Psoas muscle (tissue), 8 donors: ENCODE measurements around the gene INKA1. TPM values are rescaled to one million over a fixed set of nuclear protein-coding genes. Genes with fewer than 3 reads are reported as not detected.
"Not testable (repeated sequence)": the region's sequence is repeated elsewhere in the genome, so short reads cannot be mapped to it uniquely, and the experiment has no call there.

Source experiments
- ATAC-seq, 4 donors: fragments of 200-7000 bp; cut with Tn5 transposase; one replicate each; pipeline ENCODE4 v1.9.1; 2020; ENCODE audit warnings: moderate library complexity in 3 of 4, mild to moderate bottlenecking in 2 of 4
- DNase-seq, 2 donors: peaks; one replicate each; pipeline ENCODE4 v3.0.0-alpha.2; 2020
- H3K27ac ChIP-seq: fragments of 200-600 bp; one replicate; pipeline ENCODE4 v1.8.0; 2022
- H3K27me3 ChIP-seq, 3 donors: fragments of 200-600 bp in 1 of 3; one replicate each; pipeline versions ENCODE4 v1.6.1 to v1.8.0; 2013 to 2022; ENCODE audit warnings: low read length in 2 of 3, mild to moderate bottlenecking in 2 of 3, moderate library complexity in 1 of 3; ENCODE audit not compliant: insufficient read depth in 3 of 3
- H3K36me3 ChIP-seq, 2 donors: fragments of 200-600 bp in 1 of 2; one replicate each; pipeline versions ENCODE4 v1.6.1 to v1.8.0; 2013 to 2022; ENCODE audit warnings: low read depth in 1 of 2, mild to moderate bottlenecking in 1 of 2, moderate library complexity in 1 of 2; ENCODE audit not compliant: insufficient read depth in 1 of 2
- H3K4me1 ChIP-seq: fragments of 200-600 bp; one replicate; pipeline ENCODE4 v1.8.0; 2022
- H3K4me3 ChIP-seq: fragments of 200-600 bp; one replicate; pipeline ENCODE4 v1.8.0; 2022; ENCODE audit warnings: mild to moderate bottlenecking
- H3K9me3 ChIP-seq: fragments of 200-600 bp; one replicate; pipeline ENCODE4 v1.8.0; 2022
- CTCF ChIP-seq: fragments of 200-600 bp; IDR thresholded peaks from one replicate; pipeline ENCODE4 v1.8.0; 2022; ENCODE audit warnings: antibody characterized with exemption
- WGBS, 3 donors: extraction: QIAGEN DNeasy Blood & Tissue Kit; methylation state at CpG; one replicate each; pipeline versions ENCODE4 v1.1.6 to v1.1.7; 2013; 5-methylcytosine and 5-hydroxymethylcytosine counted together
- intact Hi-C, 2 donors: fragments of 100-400 bp; cut with DNase I; formaldehyde crosslinking; loops; one replicate each; pipeline versions ENCODE4 v1.11.0 to v1.14.2; 2022
- polyA plus RNA-seq, 3 donors: library from polyadenylated mRNA; stranded (reverse); fragments of 200-250 nt; gene quantifications; one replicate each; pipeline ENCODE4 v1.2.3, GENCODE V29; 2013
- total RNA-seq, 4 donors: library from RNA; stranded (reverse); fragmentation: NEBNext Ultra II Directional in 2 of 4; extraction: Animal tissue kit (Norgen Biotek cat#: 25700) in 2 of 4; gene quantifications; one replicate each; pipeline versions ENCODE4 v1.2.1 to v1.2.4, GENCODE V29; 2021 to 2023
- donor health status: healthy with polysubstance abuse.
- donor health status: DM: no; HTN: no; CAD: no; lungs with moderate emphysema.
- donor health status: Bipolar disorder and iron deficiency.
- donor health status: healthy.
- donor health status: DM: yes; HTN: yes; CAD: no.
- donor health status: DM: no; HTN: no; CAD: no.
- donor health status: DM: no; HTN: no; CAD: no.
- donor health status: DM: yes; HTN: yes; CAD: no.

Gene INKA1
- total and polyA plus RNA-seq, 7 donors: 2.2 to 20.1 (median 3.6) TPM

GRCh38 chr3:49780080-49780974 lies 22.7 kb upstream of the INKA1 start:
- no peak for DNase-seq
- TF ChIP-seq CTCF: no peak
- 61 to 77% (median 68%) methylated on average over 4 of the region's 4 CpGs for WGBS, 3 donors
- H3K4me3 ChIP-seq: no peak overlapping the region
- no peaks in the 10 kb centered on the region for H3K27me3 ChIP-seq
- peaks cover 24% of the 10 kb centered on the region for H3K4me1 ChIP-seq
- H3K36me3 ChIP-seq: peaks cover 0 to 49% of the 10 kb centered on the region in 2 donors
- intact Hi-C loops: no loop called here
- H3K9me3 ChIP-seq: no peaks in the 10 kb centered on the region
- H3K27ac ChIP-seq: no peak overlapping the region
- ATAC-seq: no peak

GRCh38 chr3:49780975-49781365 lies 22.1 kb upstream of the INKA1 start:
- ATAC-seq, intact Hi-C loops, H3K9me3 ChIP-seq, H3K4me3 ChIP-seq, DNase-seq, H3K27me3 ChIP-seq, H3K27ac ChIP-seq: not testable (repeated sequence)
- H3K36me3 ChIP-seq: peaks cover 0 to 49% of the 10 kb centered on the region in 2 donors
- WGBS, 3 donors: 85 to 89% (median 88%) methylated on average over 9 of the region's 9 CpGs
- peaks cover 27% of the 10 kb centered on the region for H3K4me1 ChIP-seq

GRCh38 chr3:49781415-49782199 lies 21.5 kb upstream of the INKA1 start:
- Histone ChIP-seq H3K27me3 (no peaks in the 10 kb centered on the region), H3K4me1 (peaks cover 27% of the 10 kb centered on the region), H3K4me3 (no peak overlapping the region), H3K36me3 (peaks cover 0 to 47% of the 10 kb centered on the region in 2 donors), H3K27ac (no peak overlapping the region), H3K9me3 (no peaks in the 10 kb centered on the region)
- intact Hi-C loops: no loop called here
- DNase-seq: no peak
- ATAC-seq: no peak
- WGBS, 3 donors: 69 to 83% (median 72%) methylated on average over 4 to 5 of the region's 5 CpGs
- no peak for TF ChIP-seq CTCF

GRCh38 chr3:49782277-49782676 lies 20.8 kb upstream of the INKA1 start:
- 91% methylated on average over 9 of the region's 9 CpGs for WGBS, 3 donors
- H3K4me3 ChIP-seq, H3K9me3 ChIP-seq, ATAC-seq, H3K27ac ChIP-seq, intact Hi-C loops, H3K27me3 ChIP-seq, DNase-seq: not testable (repeated sequence)
- Histone ChIP-seq H3K4me1 (peaks cover 32% of the 10 kb centered on the region), H3K36me3 (peaks cover 0 to 41% of the 10 kb centered on the region in 2 donors)

GRCh38 chr3:49785565-49786356 lies 17.3 kb upstream of the INKA1 start:
- H3K9me3 ChIP-seq: no peaks in the 10 kb centered on the region
- ATAC-seq: peak; percentile 34 to 55 (median 54)
- DNase-seq: peak in 1 of 2 donors; percentile 51
- H3K27ac ChIP-seq: peak overlapping the region; percentile 96
- H3K4me1 ChIP-seq: peaks cover 26% of the 10 kb centered on the region
- H3K27me3 ChIP-seq: no peaks in the 10 kb centered on the region
- intact Hi-C loops: no loop called here
- TF ChIP-seq CTCF: no peak
- H3K4me3 ChIP-seq: peak overlapping the region; percentile 96
- H3K36me3 ChIP-seq: peaks cover 0 to 33% of the 10 kb centered on the region in 2 donors
- 4 to 5% (median 5%) methylated on average over 38 to 50 of the region's 50 CpGs for WGBS, 3 donors
